Stimulated activated CD8-positive, alpha-beta memory T cell treated with anti-CD3 and anti-CD28 coated beads, Interleukin-7, amount 100 ng/mL, for 4 hours (primary cell): ENCODE results near the gene LYZ.

Source experiments
- DNase-seq, 2 donors: peaks; one replicate each; pipeline ENCODE4 v3.0.0-alpha.2; 2020; ENCODE audit warnings: low read depth in 2 of 2

LYZ gene

GRCh38 chr12:69386921-69387320 is 38.7 kb downstream of the LYZ start:
- DNase-seq = no peak

- DNase-seq = no peak
Observed at GRCh38 chr12:69388371-69388770, 40.2 kb downstream of the LYZ start.

GRCh38 chr12:69389831-69390230 is 41.6 kb downstream of the LYZ start:
- DNase-seq = no peak

- no peak for DNase-seq
Observed at GRCh38 chr12:69392179-69392928, 44.2 kb downstream of the LYZ start.

- DNase-seq = no peak
Observed at GRCh38 chr12:69396041-69396440, 47.9 kb downstream of the LYZ start.

- no peak for DNase-seq
Observed at GRCh38 chr12:69396963-69397362, 48.8 kb downstream of the LYZ start.

- no peak for DNase-seq
Observed at GRCh38 chr12:69397978-69398377, 49.8 kb downstream of the LYZ start.

- no peak for DNase-seq
Observed at GRCh38 chr12:69401940-69402339, 53.8 kb downstream of the LYZ start.
